Measurements from ENCODE around the gene NUP210L. TPM values are rescaled to one million over a fixed set of nuclear protein-coding genes. Genes with fewer than 3 reads are reported as not detected.

The NUP210L gene
- total RNA-seq, 4 donors from 2014 or later, result 0.09 to 0.21 TPM; not detected in 2

DNA sequence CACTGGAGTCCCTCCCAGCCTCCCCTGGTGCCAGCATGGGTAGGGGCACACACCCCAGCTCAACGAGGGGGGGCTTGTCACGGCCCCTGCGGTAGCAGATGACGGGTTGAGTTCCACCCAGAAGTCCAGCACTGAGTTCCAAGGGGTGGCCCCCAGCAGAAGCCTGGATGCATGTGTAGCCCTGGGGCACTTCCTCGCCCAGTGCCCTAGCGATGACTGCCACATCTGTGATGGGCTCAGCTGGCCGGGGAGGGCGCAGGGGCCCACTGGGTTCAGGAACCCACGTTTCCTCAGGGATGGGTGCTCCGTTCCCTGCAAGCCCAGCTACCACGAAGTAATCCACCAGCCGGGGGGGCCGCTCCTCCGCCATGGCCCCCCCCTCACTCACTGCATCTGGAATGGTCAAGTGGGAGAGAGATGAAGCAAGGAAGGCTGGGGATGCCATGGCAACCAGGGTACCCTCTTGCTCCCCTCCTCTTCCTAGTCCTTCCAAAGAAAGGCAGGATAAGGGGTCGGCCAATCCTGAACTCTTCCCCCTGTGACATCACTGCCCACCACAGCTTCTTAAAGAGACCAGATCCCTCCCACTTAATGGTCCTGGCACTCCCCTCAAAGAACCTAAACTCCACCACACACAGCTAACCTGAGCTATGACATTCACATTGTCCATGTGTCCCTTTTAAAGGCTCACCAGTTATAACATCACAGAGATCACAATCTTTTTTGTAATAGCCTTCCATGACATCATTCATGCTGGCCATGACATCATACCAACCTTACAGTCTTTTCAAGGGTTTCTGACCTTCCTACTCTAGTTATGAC is 210.7 kb downstream of the NUP210L start:
- intact Hi-C loops (cut with DNase I; ENCODE audit: low total_unique reads), result no loop called here
- DNase-seq, result no peak
- no peak for TF ChIP-seq POLR2A (IDR thresholded peaks at IDR 0.05)
- TF ChIP-seq, protein P1, sequence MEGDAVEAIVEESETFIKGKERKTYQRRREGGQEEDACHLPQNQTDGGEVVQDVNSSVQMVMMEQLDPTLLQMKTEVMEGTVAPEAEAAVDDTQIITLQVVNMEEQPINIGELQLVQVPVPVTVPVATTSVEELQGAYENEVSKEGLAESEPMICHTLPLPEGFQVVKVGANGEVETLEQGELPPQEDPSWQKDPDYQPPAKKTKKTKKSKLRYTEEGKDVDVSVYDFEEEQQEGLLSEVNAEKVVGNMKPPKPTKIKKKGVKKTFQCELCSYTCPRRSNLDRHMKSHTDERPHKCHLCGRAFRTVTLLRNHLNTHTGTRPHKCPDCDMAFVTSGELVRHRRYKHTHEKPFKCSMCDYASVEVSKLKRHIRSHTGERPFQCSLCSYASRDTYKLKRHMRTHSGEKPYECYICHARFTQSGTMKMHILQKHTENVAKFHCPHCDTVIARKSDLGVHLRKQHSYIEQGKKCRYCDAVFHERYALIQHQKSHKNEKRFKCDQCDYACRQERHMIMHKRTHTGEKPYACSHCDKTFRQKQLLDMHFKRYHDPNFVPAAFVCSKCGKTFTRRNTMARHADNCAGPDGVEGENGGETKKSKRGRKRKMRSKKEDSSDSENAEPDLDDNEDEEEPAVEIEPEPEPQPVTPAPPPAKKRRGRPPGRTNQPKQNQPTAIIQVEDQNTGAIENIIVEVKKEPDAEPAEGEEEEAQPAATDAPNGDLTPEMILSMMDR (IDR thresholded peaks at IDR 0.05), result no peak
- H3K27me3 ChIP-seq, result no peaks in the 10 kb centered on the region
- no peaks in the 10 kb centered on the region for H3K36me3 ChIP-seq
- H3K27ac ChIP-seq, result peak overlapping the region; percentile 94 to 98
- H3K4me1 ChIP-seq, result peaks cover 6 to 10% of the 10 kb centered on the region in 2 donors
- H3K9me3 ChIP-seq, result no peaks in the 10 kb centered on the region
- H3K4me3 ChIP-seq, result no peak overlapping the region

- no peaks in the 10 kb centered on the region for H3K27me3 ChIP-seq
- TF ChIP-seq, protein P1 (IDR thresholded peaks at IDR 0.05), result no peak
- no peak for TF ChIP-seq POLR2A (IDR thresholded peaks at IDR 0.05)
- H3K4me1 ChIP-seq, result peaks cover 6 to 10% of the 10 kb centered on the region in 2 donors
- H3K27ac ChIP-seq, result no peak overlapping the region
- no peaks in the 10 kb centered on the region for H3K36me3 ChIP-seq
- DNase-seq, result no peak
- intact Hi-C loops (cut with DNase I; ENCODE audit: low total_unique reads), result no loop called here
- no peak overlapping the region for H3K4me3 ChIP-seq
- no peaks in the 10 kb centered on the region for H3K9me3 ChIP-seq
Measured at GRCh38 chr1:153942766-153943549, 211.9 kb downstream of the NUP210L start.

MicroRNA genes within 50 kb of the gene (microRNA counts, 767-probe panel; counts per million panel counts)
- microRNA hsa-miR-190b, result 0 counts per million in 2 donors

Small RNA genes within 50 kb of the gene (microRNA-seq; reads per million reads assigned to microRNA genes)
- gene MIR190B (ENCODE audit: borderline microRNAs expressed, borderline replicate concordance) (8.3 reads per million, percentile 16 among the genes with 10 or more reads in this experiment), gene MIR5698 (ENCODE audit: borderline microRNAs expressed, borderline replicate concordance) (not detected), gene MIR6737 (ENCODE audit: borderline microRNAs expressed, borderline replicate concordance) (not detected)

Small RNA genes within 50 kb of the gene (small RNA-seq; reads per million reads assigned to genes)
- not detected for gene MIR190B
- not detected for gene MIR5698
- gene MIR6737, result not detected
- not detected for gene RNU6-179P

Other genes starting within 250 kb of the NUP210L start
- gene GATAD2B, start 232.1 kb downstream of the NUP210L start, total RNA-seq, result 10 to 100 TPM in 3 of 4 donors, 1 to 10 TPM in 1; 7.1 to 79.0 (median 26.6) TPM
- gene DENND4B, start 208.4 kb downstream of the NUP210L start, total RNA-seq, result 10 to 100 TPM in 3 of 4 donors, 1 to 10 TPM in 1; 5.6 to 94.9 (median 30.1) TPM
- gene CRTC2, start 196.5 kb downstream of the NUP210L start, total RNA-seq, result 10 to 100 TPM in 2 of 4 donors, 1 to 10 TPM in 2; 5.9 to 57.2 (median 15.5) TPM
- gene SLC39A1, start 191.5 kb downstream of the NUP210L start, total RNA-seq, result 10 to 100 TPM; 66.3 to 96.2 (median 83.6) TPM
- 10 to 100 TPM in 3 of 4 donors, 1 to 10 TPM in 1; 1.8 to 16.1 (median 13.0) TPM for gene CREB3L4, start 187.2 kb downstream of the NUP210L start, total RNA-seq
- gene JTB, start 177.4 kb downstream of the NUP210L start, total RNA-seq, result 100 to 1,000 TPM in 3 of 4 donors, 10 to 100 TPM in 1; 91.1 to 253 (median 175) TPM
- 100 to 1,000 TPM in 1 of 4 donors, 10 to 100 TPM in 3; 16.9 to 120 (median 33.2) TPM for gene RAB13, start 168.7 kb downstream of the NUP210L start, total RNA-seq
- 1,000 to 10,000 TPM in 3 of 4 donors, 100 to 1,000 TPM in 1; 826 to 6,388 (median 2,664) TPM for gene RPS27, start 164.3 kb downstream of the NUP210L start, total RNA-seq
- 100 to 1,000 TPM; 130 to 263 (median 199) TPM for gene TPM3, start 37.0 kb upstream of the NUP210L start, total RNA-seq
- not detected for gene CFAP141, start 51.3 kb upstream of the NUP210L start, total RNA-seq
- 100 to 1,000 TPM in 1 of 4 donors, 10 to 100 TPM in 3; 11.5 to 161 (median 52.0) TPM for gene UBAP2L, start 65.9 kb upstream of the NUP210L start, total RNA-seq
- 10 to 100 TPM; 50.5 to 78.8 (median 69.4) TPM for gene HAX1, start 117.6 kb upstream of the NUP210L start, total RNA-seq
- not detected for gene AQP10, start 166.0 kb upstream of the NUP210L start, total RNA-seq
- gene ATP8B2, start 170.5 kb upstream of the NUP210L start, total RNA-seq, result 100 to 1,000 TPM in 2 of 4 donors, 10 to 100 TPM in 2; 75.9 to 150 (median 102) TPM

All from uterus (tissue), 4 donors.